Body of pancreas (tissue), 4 donors: ENCODE measurements around the gene BARX2. TPM values are rescaled to one million over a fixed set of nuclear protein-coding genes. Genes with fewer than 3 reads are reported as not detected.
A peak's percentile ranks its signal among the peaks of the same experiment; 100 is the strongest.

Source experiments
- ATAC-seq: fragments of 150-250 bp; one replicate; pipeline ENCODE4 v1.9.1; 2016
- DNase-seq, 4 donors: peaks; one replicate each; pipeline ENCODE4 v3.0.0-alpha.2; 2019
- H3K27ac ChIP-seq, 4 donors: fragments of 200-600 bp; sonication (generic); 1 replicate in 3 of 4; 2 replicates in 1 of 4; pipeline versions ENCODE4 v1.5.1 to v1.6.1; 2016 to 2019; ENCODE audit warnings: mild to moderate bottlenecking in 1 of 4, mixed read lengths in 1 of 4, moderate library complexity in 1 of 4
- H3K27me3 ChIP-seq, 2 donors: fragments of 200-600 bp; sonication (generic); one replicate each; pipeline ENCODE4 v1.6.0; 2016; ENCODE audit warnings: mild to moderate bottlenecking in 1 of 2
- H3K36me3 ChIP-seq, 2 donors: fragments of 200-600 bp; sonication (generic); replicated peaks in 1 of 2; 2 replicates each; pipeline ENCODE4 v1.5.1; 2016; ENCODE audit warnings: low read depth in 2 of 2; ENCODE audit not compliant: insufficient read depth in 1 of 2
- H3K4me1 ChIP-seq: fragments of 200-600 bp; sonication (generic); one replicate; pipeline ENCODE4 v1.6.0; 2016
- H3K4me3 ChIP-seq, 2 donors: fragments of 200-600 bp; sonication (generic); 1 replicate in 1 of 2; 2 replicates in 1 of 2; pipeline ENCODE4 v1.5.1; 2016 to 2019
- H3K9me3 ChIP-seq, 3 donors: fragments of 200-600 bp; sonication (generic); 1 replicate in 2 of 3; 2 replicates in 1 of 3; pipeline ENCODE4 v1.5.1; 2016
- POLR2A ChIP-seq, 3 donors: fragments of 450-650 bp; IDR thresholded peaks; one replicate each; pipeline ENCODE4 v1.6.1; 2016; ENCODE audit warnings: antibody characterized with exemption in 3 of 3, mild to moderate bottlenecking in 2 of 3
- WGBS, 2 donors: methylation state at CpG; one replicate each; pipeline ENCODE4 v1.1.5; 2017; 5-methylcytosine and 5-hydroxymethylcytosine counted together
- intact Hi-C: fragments of 100-400 bp; cut with DNase I; formaldehyde crosslinking; loops from one replicate; pipeline ENCODE4 v1.15.1; 2023
- total RNA-seq, 2 donors: library from RNA; depleted of rRNA; stranded (reverse); fragments of >200 nt; gene quantifications; one replicate each; pipeline ENCODE4 v1.1.0, GENCODE V29; 2016
- TF ChIP-seq, protein P1 (sequence below), 7 experiments: fragments of 450-650 bp in 4 of 7; fragments of 200-600 bp in 3 of 7; sonication (generic) in 3 of 7; IDR thresholded peaks; one replicate each; pipeline ENCODE4 v1.5.1; 2016 to 2019; ENCODE audit warnings: antibody characterized with exemption in 7 of 7

BARX2 gene
- total RNA-seq, 2 donors from 2014 or later = 1.8 to 6.6 TPM

DNA sequence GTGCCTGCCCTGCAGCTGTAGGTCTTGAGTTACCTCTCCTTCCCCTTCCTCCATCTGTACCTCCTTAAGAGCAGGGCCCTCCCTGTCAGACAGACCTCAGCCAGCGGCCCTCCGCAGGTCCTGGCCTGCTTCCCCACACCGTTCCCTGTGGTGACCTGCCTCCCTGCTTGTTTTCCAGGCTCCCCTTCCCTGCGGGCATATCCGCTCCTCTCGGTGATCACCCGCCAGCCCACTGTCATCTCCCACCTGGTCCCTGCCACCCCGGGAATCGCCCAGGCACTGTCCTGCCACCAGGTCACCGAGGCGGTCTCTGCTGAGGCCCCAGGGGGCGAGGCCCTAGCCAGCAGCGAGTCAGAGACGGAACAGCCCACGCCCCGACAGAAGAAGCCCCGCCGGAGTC lies 60.9 kb downstream of the BARX2 start:
- TF ChIP-seq POLR2A (IDR thresholded peaks at IDR 0.05) = no peak
- TF ChIP-seq, protein P1, sequence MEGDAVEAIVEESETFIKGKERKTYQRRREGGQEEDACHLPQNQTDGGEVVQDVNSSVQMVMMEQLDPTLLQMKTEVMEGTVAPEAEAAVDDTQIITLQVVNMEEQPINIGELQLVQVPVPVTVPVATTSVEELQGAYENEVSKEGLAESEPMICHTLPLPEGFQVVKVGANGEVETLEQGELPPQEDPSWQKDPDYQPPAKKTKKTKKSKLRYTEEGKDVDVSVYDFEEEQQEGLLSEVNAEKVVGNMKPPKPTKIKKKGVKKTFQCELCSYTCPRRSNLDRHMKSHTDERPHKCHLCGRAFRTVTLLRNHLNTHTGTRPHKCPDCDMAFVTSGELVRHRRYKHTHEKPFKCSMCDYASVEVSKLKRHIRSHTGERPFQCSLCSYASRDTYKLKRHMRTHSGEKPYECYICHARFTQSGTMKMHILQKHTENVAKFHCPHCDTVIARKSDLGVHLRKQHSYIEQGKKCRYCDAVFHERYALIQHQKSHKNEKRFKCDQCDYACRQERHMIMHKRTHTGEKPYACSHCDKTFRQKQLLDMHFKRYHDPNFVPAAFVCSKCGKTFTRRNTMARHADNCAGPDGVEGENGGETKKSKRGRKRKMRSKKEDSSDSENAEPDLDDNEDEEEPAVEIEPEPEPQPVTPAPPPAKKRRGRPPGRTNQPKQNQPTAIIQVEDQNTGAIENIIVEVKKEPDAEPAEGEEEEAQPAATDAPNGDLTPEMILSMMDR (IDR thresholded peaks at IDR 0.05) = no peak
- DNase-seq = no peak
- peak overlapping the region in 2 of 4 donors; percentile 56 to 68 for H3K27ac ChIP-seq
- no peaks in the 10 kb centered on the region for H3K27me3 ChIP-seq
- peaks cover 0 to under 1% (median 0%) of the 10 kb centered on the region in 3 donors for H3K9me3 ChIP-seq
- peaks cover 22% of the 10 kb centered on the region for H3K4me1 ChIP-seq
- ATAC-seq = no peak
- WGBS, 2 donors = 88 to 94% methylated on average over 14 to 18 of the region's 18 CpGs
- intact Hi-C loops = no loop called here
- H3K4me3 ChIP-seq = no peak overlapping the region
- no peaks in the 10 kb centered on the region for H3K36me3 ChIP-seq

DNA sequence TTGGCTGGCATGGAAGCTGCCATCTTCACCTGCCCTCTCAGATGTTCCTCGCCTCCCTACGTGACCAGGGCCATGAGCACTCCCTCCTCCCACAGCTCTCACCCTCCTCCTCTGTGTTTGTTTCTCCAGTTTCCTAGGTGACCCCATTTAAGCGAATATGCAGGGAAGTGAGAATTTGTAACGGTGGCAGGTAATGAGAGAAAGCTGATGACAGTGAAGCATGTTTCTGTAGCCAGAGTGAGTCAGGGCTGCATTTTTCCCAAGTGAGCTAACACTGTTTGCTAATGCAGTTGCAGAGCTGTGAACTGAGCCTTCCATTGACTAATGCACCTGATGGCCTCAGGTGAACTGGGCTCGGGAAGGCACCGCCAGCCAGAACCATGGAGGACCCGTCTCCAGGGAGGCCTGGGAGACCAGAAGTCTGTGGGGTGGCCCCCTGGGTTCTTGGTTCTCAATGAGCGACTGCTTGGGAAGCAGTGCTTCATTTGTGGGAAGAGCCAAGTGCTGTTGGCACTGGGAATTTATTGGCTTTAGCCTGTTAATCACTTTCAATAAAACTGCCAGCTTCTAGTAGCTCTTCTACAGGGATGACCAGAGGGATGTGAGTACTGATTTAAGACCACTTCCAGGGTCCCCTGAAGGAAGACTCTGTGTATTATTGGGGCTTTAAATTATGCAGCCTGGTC lies 64.5 kb downstream of the BARX2 start:
- ATAC-seq (peak; percentile 92), DNase-seq (peak; percentile 63 to 82 (median 74))
- intact Hi-C loops = no loop called here
- Histone ChIP-seq H3K27ac (peak overlapping the region; percentile 42 to 82 (median 75)), H3K36me3 (no peaks in the 10 kb centered on the region), H3K4me1 (peaks cover 20% of the 10 kb centered on the region), H3K4me3 (no peak overlapping the region), H3K27me3 (no peaks in the 10 kb centered on the region), H3K9me3 (no peaks in the 10 kb centered on the region)
- TF ChIP-seq, protein P1 (IDR thresholded peaks at IDR 0.05) = no peak
- TF ChIP-seq POLR2A (IDR thresholded peaks at IDR 0.05) = no peak
- 44 to 45% methylated on average over 7 to 8 of the region's 8 CpGs for WGBS, 2 donors

DNA sequence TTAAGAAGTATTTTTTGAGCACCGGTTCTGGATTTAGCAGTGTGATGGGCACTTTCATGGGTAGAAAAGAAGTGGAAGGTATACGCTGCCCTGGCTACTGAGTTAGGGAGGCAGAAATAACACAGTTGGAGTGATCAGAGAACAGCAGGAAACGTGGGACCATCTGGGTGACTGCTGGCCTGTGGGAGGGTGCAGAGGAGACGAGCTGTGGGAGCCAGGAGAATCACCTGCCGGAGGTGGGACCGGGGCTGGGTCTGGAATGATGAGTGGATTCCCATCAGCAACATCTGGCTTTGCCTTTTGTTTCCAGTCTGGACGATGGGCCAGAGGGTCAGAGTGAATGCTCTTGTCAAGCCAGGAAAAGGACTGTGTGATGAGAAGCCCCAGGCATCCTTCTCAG lies 66.5 kb downstream of the BARX2 start:
- DNase-seq = no peak
- H3K36me3 ChIP-seq = no peaks in the 10 kb centered on the region
- peak overlapping the region in 3 of 4 donors; percentile 70 to 82 (median 80) for H3K27ac ChIP-seq
- H3K4me3 ChIP-seq = no peak overlapping the region
- no peak for ATAC-seq
- H3K9me3 ChIP-seq = no peaks in the 10 kb centered on the region
- intact Hi-C loops = no loop called here
- H3K4me1 ChIP-seq = peaks cover 17% of the 10 kb centered on the region
- TF ChIP-seq POLR2A (IDR thresholded peaks at IDR 0.05) = no peak
- TF ChIP-seq, protein P1 (IDR thresholded peaks at IDR 0.05) = no peak
- WGBS, 2 donors = 68 to 72% methylated on average over 7 of the region's 7 CpGs
- H3K27me3 ChIP-seq = no peaks in the 10 kb centered on the region

DNA sequence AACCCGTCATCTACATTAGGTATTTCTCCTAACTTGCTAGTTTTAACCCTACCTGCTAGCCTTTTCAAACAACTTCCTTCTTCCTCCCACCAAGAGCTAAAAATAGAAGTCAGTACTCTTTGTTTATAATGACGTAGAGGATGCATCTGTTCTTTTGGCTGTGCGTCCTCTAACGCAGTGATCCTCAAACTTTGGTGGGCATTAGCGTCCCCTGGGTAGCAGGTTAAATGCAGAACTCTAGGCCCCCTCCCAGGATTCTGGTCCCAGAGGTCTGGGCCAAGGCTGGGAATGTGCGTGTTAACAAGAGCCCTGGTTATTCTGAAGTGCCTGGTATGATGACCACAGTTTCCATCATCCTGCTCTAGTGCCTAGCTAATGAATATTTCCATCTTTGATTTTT lies 67.6 kb downstream of the BARX2 start:
- WGBS, 2 donors = 66 to 72% methylated on average over 6 of the region's 6 CpGs
- no peak for ATAC-seq
- intact Hi-C loops = no loop called here

More for the DNA sequence above, 67.6 kb downstream of the BARX2 start:
- TF ChIP-seq POLR2A (IDR thresholded peaks at IDR 0.05) = no peak
- TF ChIP-seq, protein P1 (IDR thresholded peaks at IDR 0.05) = no peak
- Histone ChIP-seq H3K27ac (no peak overlapping the region), H3K36me3 (no peaks in the 10 kb centered on the region), H3K4me3 (no peak overlapping the region), H3K27me3 (no peaks in the 10 kb centered on the region), H3K9me3 (no peaks in the 10 kb centered on the region), H3K4me1 (peaks cover 17% of the 10 kb centered on the region)
- no peak for DNase-seq
